ENCODE results near the gene ST3GAL2. TPM values are rescaled to one million over a fixed set of nuclear protein-coding genes. Genes with fewer than 3 reads are reported as not detected.
A peak's percentile ranks its signal among the peaks of the same experiment; 100 is the strongest.
"Not testable (repeated sequence)": the region's sequence is repeated elsewhere in the genome, so short reads cannot be mapped to it uniquely, and the experiment has no call there.

ST3GAL2 gene
- total RNA-seq, 4 donors from 2014 or later: 9.6 to 31.7 (median 17.8) TPM

- ATAC-seq (ENCODE audit: low FRiP score): no peak
- no peak for TF ChIP-seq CTCF (IDR thresholded peaks at IDR 0.05)
- DNase-seq (ENCODE audit: low spot score): no peak
Observed at GRCh38 chr16:70378869-70379493, 59.9 kb downstream of the ST3GAL2 start.

GRCh38 chr16:70377782-70378181 is 61.1 kb downstream of the ST3GAL2 start:
- ATAC-seq (ENCODE audit: low FRiP score) (no peak), DNase-seq (ENCODE audit: low spot score) (no peak)
- TF ChIP-seq CTCF (IDR thresholded peaks at IDR 0.05): no peak

GRCh38 chr16:70375636-70376611 is 63.0 kb downstream of the ST3GAL2 start:
- DNase-seq (ENCODE audit: low spot score) (no peak), ATAC-seq (ENCODE audit: low FRiP score) (no peak)
- TF ChIP-seq CTCF (IDR thresholded peaks at IDR 0.05): no peak

GRCh38 chr16:70374213-70374612 is 64.7 kb downstream of the ST3GAL2 start:
- DNase-seq (ENCODE audit: low spot score) (no peak), ATAC-seq (ENCODE audit: low FRiP score) (no peak)
- no peak for TF ChIP-seq CTCF (IDR thresholded peaks at IDR 0.05)

GRCh38 chr16:70372921-70373728 is 65.8 kb downstream of the ST3GAL2 start:
- ATAC-seq (ENCODE audit: low FRiP score) (no peak), DNase-seq (ENCODE audit: low spot score) (no peak)
- no peak for TF ChIP-seq CTCF (IDR thresholded peaks at IDR 0.05)

GRCh38 chr16:70370924-70371323 is 68.0 kb downstream of the ST3GAL2 start:
- no peak for ATAC-seq (ENCODE audit: low FRiP score)
- TF ChIP-seq CTCF (IDR thresholded peaks at IDR 0.05): no peak
- DNase-seq (ENCODE audit: low spot score): no peak

- ATAC-seq (ENCODE audit: low FRiP score): peak; percentile 51
- DNase-seq (ENCODE audit: low spot score): not testable (repeated sequence)
Observed at GRCh38 chr16:70370145-70370544, 68.8 kb downstream of the ST3GAL2 start.
